Measurements from ENCODE around the gene ORM1. TPM values are rescaled to one million over a fixed set of nuclear protein-coding genes. Genes with fewer than 3 reads are reported as not detected.

Gene ORM1
- total RNA-seq, 2 donors from 2014 or later = 1.8 TPM; not detected in 1

DNA sequence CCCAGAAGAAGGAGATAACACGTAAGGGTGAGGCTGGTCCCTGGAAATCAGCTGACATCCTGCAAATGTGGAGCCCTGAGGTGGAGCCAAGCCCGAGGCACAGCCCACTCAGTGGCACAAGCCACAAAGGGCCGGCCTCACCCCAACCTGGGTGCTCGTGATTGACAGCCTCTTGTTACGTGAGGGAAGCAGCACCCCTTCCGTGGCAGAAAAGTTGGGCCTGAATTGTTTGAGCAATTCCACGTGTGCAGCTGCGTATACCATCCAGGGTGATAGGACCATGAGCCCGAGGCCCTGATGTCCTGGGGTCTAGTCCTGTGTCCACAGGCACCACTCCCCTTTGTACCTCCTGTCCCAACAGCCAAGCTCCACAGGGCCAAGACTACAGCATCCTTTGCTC is 11.6 kb downstream of the ORM1 start:
- no peak for DNase-seq (ENCODE audit: low spot score)
- intact Hi-C loops (cut with DNase I) = no loop called here

DNA sequence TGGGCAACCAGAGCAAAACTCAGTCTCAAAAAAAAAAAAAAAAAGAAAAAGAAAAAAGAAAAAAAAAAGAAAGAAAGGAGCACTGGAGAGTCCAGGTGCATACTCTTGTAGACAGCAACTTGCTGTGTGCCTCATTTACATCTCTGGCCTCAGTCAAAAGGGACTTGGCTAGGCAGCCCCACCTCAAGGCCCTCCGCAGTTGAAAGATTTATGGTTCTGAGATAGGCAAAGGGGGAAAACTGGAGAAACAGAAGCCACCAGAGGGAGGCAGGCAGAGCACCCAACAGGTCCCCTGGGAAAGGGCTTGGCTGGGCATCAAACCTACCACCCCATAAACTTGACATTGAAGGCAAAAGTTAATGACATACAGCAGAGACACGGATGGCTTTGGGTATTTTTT is 12.8 kb downstream of the ORM1 start:
- intact Hi-C loops (cut with DNase I) = no loop called here
- DNase-seq (ENCODE audit: low spot score) = no peak

DNA sequence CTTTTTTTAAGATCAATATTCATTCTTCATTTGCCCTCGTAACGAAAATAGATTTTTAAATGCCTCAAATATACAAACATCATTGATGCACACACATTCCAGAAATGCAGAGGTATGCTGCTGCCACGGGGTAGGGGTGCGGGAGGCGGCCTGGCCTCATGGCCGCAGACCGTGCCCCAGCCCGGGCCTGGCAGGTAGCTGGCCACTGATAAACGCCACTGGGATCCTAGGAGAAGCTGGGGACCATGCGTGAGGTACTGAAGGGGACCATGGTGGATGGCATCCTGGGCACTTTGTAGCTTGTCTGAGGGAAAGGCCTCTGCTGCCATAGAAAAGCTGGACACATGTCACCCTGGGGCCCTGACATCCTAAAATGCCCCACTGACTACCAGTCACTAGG is 13.3 kb downstream of the ORM1 start:
- intact Hi-C loops (cut with DNase I) = no loop called here
- DNase-seq (ENCODE audit: low spot score) = no peak

DNA sequence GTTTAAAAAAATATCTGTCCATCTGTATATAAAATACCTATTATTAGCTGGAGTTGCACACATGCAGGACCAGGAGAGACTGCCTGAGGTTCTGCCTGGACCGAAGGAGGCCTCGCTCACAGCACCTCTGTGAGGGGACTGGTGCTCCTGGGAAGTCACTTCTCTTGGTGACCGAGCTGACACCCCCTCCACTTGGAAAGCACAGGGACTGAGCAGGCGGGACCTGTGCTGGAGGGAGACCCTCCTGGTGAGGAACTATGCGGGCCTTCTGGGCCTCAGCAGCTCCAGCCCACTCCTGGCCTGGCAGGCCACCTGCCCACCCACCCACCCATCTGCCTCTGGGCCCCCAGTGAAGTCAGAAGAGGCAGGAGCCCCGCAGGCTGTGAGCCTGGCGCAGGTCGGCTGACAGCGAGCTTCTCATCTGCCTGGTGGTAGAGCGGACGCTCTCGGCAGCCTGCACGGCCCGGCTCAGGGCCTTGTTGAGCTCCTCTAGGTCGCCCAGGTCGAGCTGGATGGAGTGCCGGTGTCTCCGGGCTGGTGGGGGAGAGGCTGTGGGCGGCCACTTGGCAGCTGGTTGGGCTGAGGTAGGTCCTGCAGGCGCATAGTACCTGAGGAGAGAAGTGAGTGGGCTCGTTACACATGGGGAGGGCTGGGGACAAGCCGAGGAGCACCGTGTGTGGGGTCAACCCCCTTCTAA is 13.9 kb downstream of the ORM1 start:
- no peak for DNase-seq (ENCODE audit: low spot score)
- intact Hi-C loops (cut with DNase I) = no loop called here

- no peak for DNase-seq (ENCODE audit: low spot score)
Observed at GRCh38 chr9:114338187-114338586, 15.3 kb downstream of the ORM1 start.

GRCh38 chr9:114339130-114339908 is 16.4 kb downstream of the ORM1 start:
- intact Hi-C loops (cut with DNase I) = no loop called here
- DNase-seq (ENCODE audit: low spot score) = no peak

More at GRCh38 chr9:114338187-114338586, 15.3 kb downstream of the ORM1 start:
- intact Hi-C loops (cut with DNase I) = no loop called here

DNA sequence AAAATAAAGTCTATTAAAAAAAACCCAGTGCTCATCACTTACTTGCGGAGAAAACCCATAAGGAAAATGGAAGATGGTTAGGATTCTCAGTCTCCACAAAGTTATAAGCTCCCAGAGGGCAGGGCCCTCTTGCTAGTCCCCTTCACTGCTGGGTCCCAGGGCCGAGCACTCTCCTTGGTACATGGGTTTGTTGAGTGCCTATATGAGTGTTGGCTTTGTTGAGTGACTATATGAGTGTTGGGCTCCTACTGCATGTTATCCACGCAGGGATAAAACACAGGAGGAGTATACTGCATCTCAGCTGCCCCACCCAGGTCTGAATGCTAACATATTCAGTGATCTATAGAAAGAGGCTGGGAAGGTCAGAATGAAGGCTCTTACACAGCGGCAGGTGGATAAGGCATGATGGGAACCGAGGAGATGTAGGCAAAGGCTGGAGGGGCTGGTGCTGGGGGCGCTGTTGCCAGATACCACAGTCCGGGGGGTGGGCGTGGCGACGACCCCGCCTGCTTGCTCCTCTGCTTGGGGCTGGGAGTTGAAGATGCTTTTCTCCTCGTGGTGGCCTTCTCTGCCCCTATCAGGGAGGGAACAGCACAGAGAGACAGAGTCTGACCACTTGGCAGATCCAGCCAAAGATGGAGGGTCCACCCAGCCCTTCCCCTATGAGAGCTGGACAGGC is 18.4 kb downstream of the ORM1 start:
- intact Hi-C loops (cut with DNase I) = loop anchor here in 1 of 2 donors (10.0 kb wide), 1 partner anchor 314 kb away; the partner anchor contains the start of gene TEX53
- no peak for DNase-seq (ENCODE audit: low spot score)

GRCh38 chr9:114341991-114342390 is 19.1 kb downstream of the ORM1 start:
- no peak for DNase-seq (ENCODE audit: low spot score)
- intact Hi-C loops (cut with DNase I) = loop anchor here in 1 of 2 donors (10.0 kb wide), 1 partner anchor 313 kb away; the partner anchor contains the start of gene TEX53

- DNase-seq (ENCODE audit: low spot score) = no peak
- intact Hi-C loops (cut with DNase I) = loop anchor here in 1 of 2 donors (10.0 kb wide), 1 partner anchor 312 kb away; the partner anchor contains the start of gene TEX53
Observed at GRCh38 chr9:114342755-114343440, 20.0 kb downstream of the ORM1 start.

DNA sequence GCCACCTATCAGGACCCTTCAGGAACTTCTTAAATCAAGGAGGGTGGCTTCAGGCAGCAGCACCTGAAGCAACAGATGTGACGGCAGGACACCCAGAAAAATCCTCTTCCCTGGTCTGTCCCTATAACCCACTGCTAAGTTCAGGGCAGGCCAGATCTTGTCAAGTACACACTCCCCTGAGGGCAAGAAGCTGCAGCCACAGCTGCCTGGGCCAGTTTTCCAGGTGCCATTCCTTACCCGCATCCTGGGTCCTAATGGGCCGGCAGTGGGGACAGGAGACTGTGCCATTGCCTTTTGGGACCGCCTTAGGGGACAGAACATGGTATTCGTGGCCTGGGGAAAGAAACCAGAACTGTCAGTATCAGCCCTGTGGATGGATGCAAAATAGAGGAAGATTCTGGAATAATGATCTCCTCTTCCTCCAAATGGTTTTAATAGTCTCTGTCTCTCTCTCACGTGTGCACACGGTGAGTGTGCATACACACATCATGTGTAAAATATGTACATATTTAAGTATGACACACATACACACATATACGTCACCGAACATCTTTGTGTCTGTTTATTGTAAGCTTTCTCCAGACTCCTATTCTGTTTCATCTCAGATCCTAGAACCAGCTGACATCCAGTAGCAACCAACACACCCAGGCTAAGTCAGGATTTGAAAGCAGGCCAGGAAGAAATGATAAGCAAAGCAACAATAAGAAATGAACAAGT is 20.7 kb downstream of the ORM1 start:
- intact Hi-C loops (cut with DNase I) = loop anchor here in 1 of 2 donors (10.0 kb wide), 1 partner anchor 311 kb away; the partner anchor contains the start of gene TEX53

GRCh38 chr9:114344188-114344566 is 21.3 kb downstream of the ORM1 start:
- intact Hi-C loops (cut with DNase I) = loop anchor here in 1 of 2 donors (10.0 kb wide), 1 partner anchor 311 kb away; the partner anchor contains the start of gene TEX53
- no peak for DNase-seq (ENCODE audit: low spot score)

More for the DNA sequence above, 20.7 kb downstream of the ORM1 start:
- no peak for DNase-seq (ENCODE audit: low spot score)

- no peak for DNase-seq (ENCODE audit: low spot score)
- intact Hi-C loops (cut with DNase I) = loop anchor here in 1 of 2 donors (5.0 to 10.0 kb wide), 2 partner anchors 38 to 310 kb away; partner anchors contain the start of gene TEX53
Observed at GRCh38 chr9:114344692-114345091, 21.8 kb downstream of the ORM1 start.

GRCh38 chr9:114345493-114346065 is 22.7 kb downstream of the ORM1 start:
- no peak for DNase-seq (ENCODE audit: low spot score)
- intact Hi-C loops (cut with DNase I) = loop anchor here in 1 of 2 donors (5.0 to 10.0 kb wide), 2 partner anchors 37 to 309 kb away; partner anchors contain the start of gene TEX53

DNA sequence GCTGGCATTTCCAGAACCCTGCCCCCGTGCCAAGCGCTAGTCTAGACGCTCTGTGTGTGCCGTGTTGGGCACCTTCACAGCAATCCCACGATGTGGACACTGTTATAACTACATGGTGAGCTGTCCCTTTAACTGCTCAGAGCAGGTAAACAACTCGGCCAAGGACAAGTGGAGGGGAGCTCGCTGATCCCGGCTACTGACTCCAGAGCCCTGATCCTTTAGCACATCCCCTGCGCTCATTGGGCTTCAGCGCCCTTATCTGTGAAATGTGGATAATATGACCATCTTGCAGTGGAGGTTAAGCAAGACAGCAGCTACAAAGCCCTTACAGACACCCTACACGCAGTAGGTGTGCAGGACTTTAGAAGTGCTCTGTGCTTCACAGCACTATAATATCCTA is 23.2 kb downstream of the ORM1 start:
- intact Hi-C loops (cut with DNase I) = loop anchor here in 1 of 2 donors (5.0 to 10.0 kb wide), 2 partner anchors 36 to 309 kb away; partner anchors contain the start of gene TEX53

DNA sequence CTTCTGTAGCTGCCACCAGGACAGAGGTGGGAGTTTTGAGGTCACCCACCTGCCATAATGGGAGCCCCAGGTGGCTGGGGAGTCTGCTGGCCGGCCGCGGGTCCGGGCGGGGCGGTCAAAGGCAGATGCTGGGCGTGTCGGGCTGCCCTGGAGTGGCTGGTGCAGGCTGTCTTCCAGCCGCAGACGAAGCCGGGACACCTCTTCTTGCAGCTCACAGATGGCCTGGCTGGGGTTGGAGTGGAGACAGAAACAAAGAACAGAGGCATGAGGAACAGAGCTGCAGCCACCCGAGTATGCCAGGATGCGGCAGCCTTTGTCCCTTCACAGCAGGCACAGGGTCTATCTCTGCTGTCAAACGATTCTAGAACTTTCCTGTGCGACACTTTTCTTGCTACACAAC is 24.8 kb downstream of the ORM1 start:
- intact Hi-C loops (cut with DNase I) = loop anchor here in 1 of 2 donors (5.0 to 10.0 kb wide), 2 partner anchors 35 to 307 kb away; partner anchors contain the start of gene TEX53
- DNase-seq (ENCODE audit: low spot score) = no peak

More for the DNA sequence above, 23.2 kb downstream of the ORM1 start:
- no peak for DNase-seq (ENCODE audit: low spot score)

- no peak for DNase-seq (ENCODE audit: low spot score)
- intact Hi-C loops (cut with DNase I) = loop anchor here in 1 of 2 donors (5.0 to 10.0 kb wide), 2 partner anchors 34 to 306 kb away; partner anchors contain the start of gene TEX53
Observed at GRCh38 chr9:114348261-114348905, 25.5 kb downstream of the ORM1 start.

GRCh38 chr9:114348906-114349482 is 26.1 kb downstream of the ORM1 start:
- peak; percentile 90 for DNase-seq (ENCODE audit: low spot score)
- intact Hi-C loops (cut with DNase I) = loop anchor here in 1 of 2 donors (5.0 to 10.0 kb wide), 2 partner anchors 33 to 306 kb away; partner anchors contain the start of gene TEX53

Measured in posterior vena cava (tissue), 2 donors.